ENCODE measurements around the gene DGKB. TPM values are rescaled to one million over a fixed set of nuclear protein-coding genes. Genes with fewer than 3 reads are reported as not detected.

The DGKB gene
- total RNA-seq, 2 experiments from 2014 or later, result not detected

GRCh38 chr7:14446219-14446618, 456.3 kb downstream of the DGKB start:
- H3K4me1 Mint-ChIP-seq, result peaks cover 14% of the 10 kb centered on the region
- H3K36me3 Mint-ChIP-seq, result no peaks in the 10 kb centered on the region
- H3K27ac Mint-ChIP-seq, result no peak overlapping the region
- peaks cover 3% of the 10 kb centered on the region for H3K9me3 Mint-ChIP-seq
- no peak overlapping the region for H3K4me3 Mint-ChIP-seq
- DNase-seq, result no peak
- peaks cover 7% of the 10 kb centered on the region for H3K27me3 Mint-ChIP-seq

GRCh38 chr7:14438366-14438765, 464.2 kb downstream of the DGKB start:
- H3K36me3 Mint-ChIP-seq, result no peaks in the 10 kb centered on the region
- no peaks in the 10 kb centered on the region for H3K4me1 Mint-ChIP-seq
- no peaks in the 10 kb centered on the region for H3K27me3 Mint-ChIP-seq
- no peak for DNase-seq
- no peaks in the 10 kb centered on the region for H3K9me3 Mint-ChIP-seq
- H3K27ac Mint-ChIP-seq, result no peak overlapping the region
- H3K4me3 Mint-ChIP-seq, result no peak overlapping the region

- no peak for DNase-seq
- Mint-ChIP-seq H3K36me3 (no peaks in the 10 kb centered on the region), H3K4me3 (no peak overlapping the region), H3K27me3 (no peaks in the 10 kb centered on the region), H3K4me1 (no peaks in the 10 kb centered on the region), H3K9me3 (peaks cover 3% of the 10 kb centered on the region), H3K27ac (no peak overlapping the region)
These were observed 465.7 kb downstream of the DGKB start for GRCh38 chr7:14436878-14437277.

- Mint-ChIP-seq H3K27me3 (no peaks in the 10 kb centered on the region), H3K36me3 (no peaks in the 10 kb centered on the region), H3K4me3 (no peak overlapping the region), H3K4me1 (no peaks in the 10 kb centered on the region), H3K9me3 (peaks cover 3% of the 10 kb centered on the region), H3K27ac (no peak overlapping the region)
- DNase-seq, result no peak
These were observed 469.6 kb downstream of the DGKB start for GRCh38 chr7:14432924-14433323.

GRCh38 chr7:14430926-14431325, 471.6 kb downstream of the DGKB start:
- no peak for DNase-seq
- no peaks in the 10 kb centered on the region for H3K36me3 Mint-ChIP-seq
- H3K27me3 Mint-ChIP-seq, result no peaks in the 10 kb centered on the region
- H3K9me3 Mint-ChIP-seq, result peaks cover 7% of the 10 kb centered on the region
- H3K27ac Mint-ChIP-seq, result no peak overlapping the region
- H3K4me3 Mint-ChIP-seq, result no peak overlapping the region
- no peaks in the 10 kb centered on the region for H3K4me1 Mint-ChIP-seq

GRCh38 chr7:14425559-14425958, 477.0 kb downstream of the DGKB start:
- no peak overlapping the region for H3K27ac Mint-ChIP-seq

GRCh38 chr7:14424675-14425074, 477.9 kb downstream of the DGKB start:
- no peak for DNase-seq
- no peak overlapping the region for H3K27ac Mint-ChIP-seq
- no peaks in the 10 kb centered on the region for H3K27me3 Mint-ChIP-seq
- H3K4me1 Mint-ChIP-seq, result no peaks in the 10 kb centered on the region
- peaks cover 5% of the 10 kb centered on the region for H3K9me3 Mint-ChIP-seq
- no peak overlapping the region for H3K4me3 Mint-ChIP-seq
- no peaks in the 10 kb centered on the region for H3K36me3 Mint-ChIP-seq

More at GRCh38 chr7:14425559-14425958, 477.0 kb downstream of the DGKB start:
- no peak for DNase-seq
- no peaks in the 10 kb centered on the region for H3K36me3 Mint-ChIP-seq
- no peaks in the 10 kb centered on the region for H3K27me3 Mint-ChIP-seq
- H3K4me3 Mint-ChIP-seq, result no peak overlapping the region
- H3K4me1 Mint-ChIP-seq, result no peaks in the 10 kb centered on the region
- H3K9me3 Mint-ChIP-seq, result peaks cover 5% of the 10 kb centered on the region

GRCh38 chr7:14420768-14421167, 481.8 kb downstream of the DGKB start:
- Mint-ChIP-seq H3K27me3 (no peaks in the 10 kb centered on the region), H3K9me3 (no peaks in the 10 kb centered on the region), H3K27ac (no peak overlapping the region), H3K4me3 (no peak overlapping the region), H3K4me1 (no peaks in the 10 kb centered on the region), H3K36me3 (no peaks in the 10 kb centered on the region)
- no peak for DNase-seq

- H3K9me3 Mint-ChIP-seq, result no peaks in the 10 kb centered on the region
- no peaks in the 10 kb centered on the region for H3K36me3 Mint-ChIP-seq
- H3K27me3 Mint-ChIP-seq, result no peaks in the 10 kb centered on the region
- no peaks in the 10 kb centered on the region for H3K4me1 Mint-ChIP-seq
- no peak for DNase-seq
- H3K27ac Mint-ChIP-seq, result no peak overlapping the region
- no peak overlapping the region for H3K4me3 Mint-ChIP-seq
These were observed 483.0 kb downstream of the DGKB start for GRCh38 chr7:14419531-14419930.

- no peak for DNase-seq
- no peak overlapping the region for H3K27ac Mint-ChIP-seq
- no peaks in the 10 kb centered on the region for H3K9me3 Mint-ChIP-seq
- no peaks in the 10 kb centered on the region for H3K36me3 Mint-ChIP-seq
- no peak overlapping the region for H3K4me3 Mint-ChIP-seq
- H3K27me3 Mint-ChIP-seq, result no peaks in the 10 kb centered on the region
- no peaks in the 10 kb centered on the region for H3K4me1 Mint-ChIP-seq
These were observed 483.9 kb downstream of the DGKB start for GRCh38 chr7:14418633-14419032.

- Mint-ChIP-seq H3K27me3 (no peaks in the 10 kb centered on the region), H3K36me3 (no peaks in the 10 kb centered on the region)
These were observed 488.1 kb downstream of the DGKB start for GRCh38 chr7:14414274-14414986.

GRCh38 chr7:14407246-14408015, 495.1 kb downstream of the DGKB start:
- DNase-seq, result no peak
- Mint-ChIP-seq H3K4me3 (no peak overlapping the region), H3K9me3 (no peaks in the 10 kb centered on the region), H3K4me1 (no peaks in the 10 kb centered on the region), H3K27ac (no peak overlapping the region), H3K36me3 (no peaks in the 10 kb centered on the region), H3K27me3 (no peaks in the 10 kb centered on the region)

More at GRCh38 chr7:14414274-14414986, 488.1 kb downstream of the DGKB start:
- H3K27ac Mint-ChIP-seq, result no peak overlapping the region
- H3K9me3 Mint-ChIP-seq, result no peaks in the 10 kb centered on the region
- no peaks in the 10 kb centered on the region for H3K4me1 Mint-ChIP-seq
- H3K4me3 Mint-ChIP-seq, result no peak overlapping the region
- no peak for DNase-seq

- H3K4me3 Mint-ChIP-seq, result no peak overlapping the region
- H3K27me3 Mint-ChIP-seq, result no peaks in the 10 kb centered on the region
- no peak overlapping the region for H3K27ac Mint-ChIP-seq
- no peaks in the 10 kb centered on the region for H3K9me3 Mint-ChIP-seq
- no peak for DNase-seq
- H3K36me3 Mint-ChIP-seq, result no peaks in the 10 kb centered on the region
- H3K4me1 Mint-ChIP-seq, result no peaks in the 10 kb centered on the region
These were observed 499.0 kb downstream of the DGKB start for GRCh38 chr7:14403587-14403986.

- Mint-ChIP-seq H3K4me3 (no peak overlapping the region), H3K36me3 (no peaks in the 10 kb centered on the region), H3K27me3 (no peaks in the 10 kb centered on the region), H3K27ac (no peak overlapping the region), H3K9me3 (no peaks in the 10 kb centered on the region), H3K4me1 (no peaks in the 10 kb centered on the region)
- DNase-seq, result no peak
These were observed 502.3 kb downstream of the DGKB start for GRCh38 chr7:14400271-14400670.

GRCh38 chr7:14398526-14398925, 504.0 kb downstream of the DGKB start:
- DNase-seq, result no peak
- Mint-ChIP-seq H3K27me3 (no peaks in the 10 kb centered on the region), H3K27ac (no peak overlapping the region), H3K9me3 (peaks cover 2% of the 10 kb centered on the region), H3K4me1 (no peaks in the 10 kb centered on the region), H3K36me3 (no peaks in the 10 kb centered on the region), H3K4me3 (no peak overlapping the region)

GRCh38 chr7:14395860-14396259, 506.7 kb downstream of the DGKB start:
- Mint-ChIP-seq H3K27me3 (no peaks in the 10 kb centered on the region), H3K27ac (no peak overlapping the region), H3K4me3 (no peak overlapping the region), H3K4me1 (no peaks in the 10 kb centered on the region), H3K36me3 (no peaks in the 10 kb centered on the region), H3K9me3 (peaks cover 3% of the 10 kb centered on the region)
- DNase-seq, result no peak

Data from activated naive CD8-positive, alpha-beta T cell treated with anti-CD3 and anti-CD28 coated beads for 36 hours (primary cell).